ENCODE measurements around the gene EXOC3L1.

EXOC3L1 gene

GRCh38 chr16:67207249-67208091 is 17.5 kb upstream of the EXOC3L1 start:
- DNase-seq (ENCODE audit: extremely low read depth, low read depth) = no peak
- TF ChIP-seq CTCF (IDR thresholded peaks at IDR 0.05; ENCODE audit: low read depth, low read length) = no peak

- no peak for TF ChIP-seq CTCF (IDR thresholded peaks at IDR 0.05; ENCODE audit: low read depth, low read length)
- no peak for DNase-seq (ENCODE audit: extremely low read depth, low read depth)
These were observed 16.9 kb upstream of the EXOC3L1 start for GRCh38 chr16:67206838-67207248.

- DNase-seq (ENCODE audit: extremely low read depth, low read depth) = no peak
- TF ChIP-seq CTCF (IDR thresholded peaks at IDR 0.05; ENCODE audit: low read depth, low read length) = no peak
These were observed 16.3 kb upstream of the EXOC3L1 start for GRCh38 chr16:67206129-67206837.

DNA sequence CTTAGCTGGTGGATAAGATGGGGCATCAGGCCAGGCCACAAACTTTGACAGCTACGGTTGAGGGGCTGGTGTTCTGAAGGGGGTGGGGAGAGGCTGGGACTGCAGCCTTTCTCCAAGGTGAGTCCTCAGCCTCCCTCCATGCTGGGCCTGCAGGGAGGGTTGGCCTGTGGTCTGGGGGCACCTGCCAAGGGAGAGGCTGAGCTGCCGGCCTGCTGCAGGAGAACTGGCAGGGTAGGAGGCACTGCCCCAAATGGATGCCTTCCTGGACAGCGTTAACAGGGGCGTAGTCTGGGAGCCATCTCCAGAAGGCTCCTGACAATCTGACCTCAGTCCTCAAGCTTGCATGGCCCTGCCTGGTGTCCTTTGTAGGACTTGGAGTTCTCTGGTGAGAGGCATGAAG is 14.1 kb upstream of the EXOC3L1 start:
- no peak for TF ChIP-seq CTCF (IDR thresholded peaks at IDR 0.05; ENCODE audit: low read depth, low read length)
- no peak for DNase-seq (ENCODE audit: extremely low read depth, low read depth)

DNA sequence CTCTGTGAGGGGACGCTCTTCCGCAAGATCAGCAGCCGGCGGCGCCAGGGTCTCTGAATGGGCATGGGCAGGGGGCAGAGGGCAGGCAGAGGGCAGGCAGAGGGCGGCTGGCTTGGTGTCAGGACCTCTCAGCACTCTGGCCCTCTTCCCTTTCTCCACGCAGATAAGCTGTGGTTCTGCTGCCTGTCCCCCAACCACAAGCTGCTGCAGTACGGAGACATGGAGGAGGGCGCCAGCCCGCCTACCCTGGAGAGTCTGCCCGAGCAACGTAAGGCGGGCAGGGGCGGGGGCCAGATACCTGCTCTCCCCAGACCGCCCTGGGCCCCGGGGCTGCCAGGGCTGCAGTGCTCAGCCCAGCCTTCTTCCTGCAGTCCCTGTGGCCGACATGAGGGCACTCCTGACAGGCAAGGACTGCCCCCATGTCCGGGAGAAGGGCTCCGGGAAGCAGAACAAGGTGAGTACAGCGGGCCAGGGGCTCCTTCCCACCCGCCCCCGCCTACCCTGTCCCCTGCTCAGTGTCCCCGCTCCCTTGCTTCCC is 13.1 kb upstream of the EXOC3L1 start:
- no peak for TF ChIP-seq CTCF (IDR thresholded peaks at IDR 0.05; ENCODE audit: low read depth, low read length)

GRCh38 chr16:67202426-67202825 is 12.5 kb upstream of the EXOC3L1 start:
- no peak for TF ChIP-seq CTCF (IDR thresholded peaks at IDR 0.05; ENCODE audit: low read depth, low read length)
- no peak for DNase-seq (ENCODE audit: extremely low read depth, low read depth)

More for the DNA sequence above, 13.1 kb upstream of the EXOC3L1 start:
- no peak for DNase-seq (ENCODE audit: extremely low read depth, low read depth)

All from AG09319 (cell line).